ENCODE measurements around the gene STX17.

Gene STX17

DNA sequence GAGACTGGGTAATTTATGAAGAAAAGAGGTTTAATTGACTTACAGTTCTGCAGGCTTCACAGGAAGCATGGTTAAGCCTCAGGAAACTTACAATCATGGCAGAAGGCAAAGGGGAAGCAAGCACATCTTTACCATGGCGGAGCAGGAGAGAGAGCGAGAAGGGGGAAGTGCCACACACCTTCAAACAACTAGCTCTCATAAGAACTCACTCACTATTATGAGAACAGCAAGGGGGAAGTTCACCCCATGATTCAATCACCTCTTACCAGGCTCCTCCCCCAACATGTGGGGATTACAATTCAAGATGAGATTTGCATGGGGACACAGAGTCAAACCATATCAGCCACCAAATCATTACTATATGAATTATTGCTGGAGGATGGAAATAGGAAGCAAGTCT lies 30.3 kb upstream of the STX17 start:
- TF ChIP-seq, protein P1, sequence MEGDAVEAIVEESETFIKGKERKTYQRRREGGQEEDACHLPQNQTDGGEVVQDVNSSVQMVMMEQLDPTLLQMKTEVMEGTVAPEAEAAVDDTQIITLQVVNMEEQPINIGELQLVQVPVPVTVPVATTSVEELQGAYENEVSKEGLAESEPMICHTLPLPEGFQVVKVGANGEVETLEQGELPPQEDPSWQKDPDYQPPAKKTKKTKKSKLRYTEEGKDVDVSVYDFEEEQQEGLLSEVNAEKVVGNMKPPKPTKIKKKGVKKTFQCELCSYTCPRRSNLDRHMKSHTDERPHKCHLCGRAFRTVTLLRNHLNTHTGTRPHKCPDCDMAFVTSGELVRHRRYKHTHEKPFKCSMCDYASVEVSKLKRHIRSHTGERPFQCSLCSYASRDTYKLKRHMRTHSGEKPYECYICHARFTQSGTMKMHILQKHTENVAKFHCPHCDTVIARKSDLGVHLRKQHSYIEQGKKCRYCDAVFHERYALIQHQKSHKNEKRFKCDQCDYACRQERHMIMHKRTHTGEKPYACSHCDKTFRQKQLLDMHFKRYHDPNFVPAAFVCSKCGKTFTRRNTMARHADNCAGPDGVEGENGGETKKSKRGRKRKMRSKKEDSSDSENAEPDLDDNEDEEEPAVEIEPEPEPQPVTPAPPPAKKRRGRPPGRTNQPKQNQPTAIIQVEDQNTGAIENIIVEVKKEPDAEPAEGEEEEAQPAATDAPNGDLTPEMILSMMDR (IDR thresholded peaks at IDR 0.05; ENCODE audit: borderline replicate concordance, control extremely low read depth, extremely low read depth, insufficient read depth, missing control alignments) = no peak
- DNase-seq (ENCODE audit: low spot score) = no peak
- in situ Hi-C loops (cut with MboI; ENCODE audit: low sequenced_read_pairs, unreplicated experiment) = no loop called here

DNA sequence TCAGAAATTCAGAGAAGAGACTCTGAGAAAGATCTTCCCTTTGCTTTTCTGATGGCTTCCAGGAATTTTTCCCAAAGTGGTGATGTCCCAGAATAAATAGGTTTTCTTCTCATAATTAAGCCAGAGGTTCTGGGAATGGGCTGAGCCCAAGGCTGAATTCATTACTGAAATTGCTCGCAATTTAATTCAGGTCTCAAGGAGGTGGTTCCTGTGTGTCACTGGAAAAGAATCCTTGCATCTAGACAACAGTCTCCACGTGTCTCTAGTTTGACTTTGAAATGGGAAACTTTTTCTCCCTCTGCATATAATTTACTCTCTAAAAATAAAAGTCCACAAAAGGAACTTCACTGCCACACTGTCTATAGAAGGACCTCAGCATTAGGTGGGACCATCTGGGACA lies 27.8 kb upstream of the STX17 start:
- no peak for DNase-seq (ENCODE audit: low spot score)
- in situ Hi-C loops (cut with MboI; ENCODE audit: low sequenced_read_pairs, unreplicated experiment) = no loop called here
- TF ChIP-seq, protein P1 (IDR thresholded peaks at IDR 0.05; ENCODE audit: borderline replicate concordance, control extremely low read depth, extremely low read depth, insufficient read depth, missing control alignments) = no peak

DNA sequence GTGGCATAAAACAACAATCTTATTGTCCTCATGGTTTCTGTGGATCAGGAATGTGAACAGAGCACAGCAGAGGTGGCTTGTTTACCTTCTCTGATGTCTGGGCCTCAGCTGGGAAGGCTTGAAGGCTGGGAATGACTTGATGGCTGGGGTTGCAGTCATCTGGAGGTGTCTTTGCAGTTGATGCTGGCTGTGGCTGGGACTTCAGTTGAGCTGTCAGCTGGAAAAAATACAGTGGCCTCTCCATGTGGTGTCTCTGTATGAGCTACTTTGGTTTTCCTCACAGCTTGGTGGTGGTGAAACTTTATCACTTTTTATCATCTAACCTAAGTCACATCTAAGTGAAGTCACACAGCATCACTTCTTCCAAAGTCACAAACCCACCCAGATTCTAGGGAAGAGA lies 24.7 kb upstream of the STX17 start:
- DNase-seq (ENCODE audit: low spot score) = no peak
- in situ Hi-C loops (cut with MboI; ENCODE audit: low sequenced_read_pairs, unreplicated experiment) = no loop called here
- TF ChIP-seq, protein P1 (IDR thresholded peaks at IDR 0.05; ENCODE audit: borderline replicate concordance, control extremely low read depth, extremely low read depth, insufficient read depth, missing control alignments) = no peak

DNA sequence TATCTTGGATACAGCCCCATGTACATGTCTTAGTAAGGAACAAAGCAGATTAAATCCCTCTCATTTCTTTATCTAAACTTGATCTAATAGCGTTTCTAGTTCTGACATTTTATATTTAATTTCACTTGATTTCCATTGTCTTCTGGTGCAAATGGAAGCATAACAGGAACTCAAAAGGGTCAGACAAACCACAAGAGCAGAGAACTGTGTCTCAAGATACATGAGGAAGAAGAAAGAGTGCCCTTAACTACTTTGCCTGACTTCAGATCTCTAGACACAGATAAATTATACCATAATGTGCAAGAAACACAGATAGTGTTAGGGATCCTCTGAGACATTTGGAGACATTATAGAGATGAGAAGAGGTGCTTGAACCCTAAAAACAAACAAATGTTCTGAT lies 20.7 kb upstream of the STX17 start:
- DNase-seq (ENCODE audit: low spot score) = no peak
- TF ChIP-seq, protein P1 (IDR thresholded peaks at IDR 0.05; ENCODE audit: borderline replicate concordance, control extremely low read depth, extremely low read depth, insufficient read depth, missing control alignments) = no peak
- in situ Hi-C loops (cut with MboI; ENCODE audit: low sequenced_read_pairs, unreplicated experiment) = no loop called here

DNA sequence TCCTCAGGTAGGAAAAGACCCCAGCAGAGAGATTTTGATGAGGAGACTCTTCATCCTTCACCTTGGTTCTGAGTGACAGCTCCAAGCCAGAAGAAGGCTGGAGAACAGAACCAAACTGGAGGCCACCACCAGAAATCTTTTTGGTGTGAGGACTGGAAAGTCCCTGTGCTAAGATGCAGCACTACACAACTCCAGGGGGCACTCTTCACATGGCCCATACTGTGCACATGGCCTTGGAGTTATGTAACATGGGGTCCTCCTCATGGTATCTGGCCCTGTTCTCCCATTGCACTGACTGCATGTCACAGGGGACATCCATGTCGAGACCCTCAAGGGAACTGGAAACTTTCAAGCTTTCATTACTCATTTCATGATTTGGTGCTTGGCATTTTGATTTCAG lies 17.3 kb upstream of the STX17 start:
- DNase-seq (ENCODE audit: low spot score) = no peak
- in situ Hi-C loops (cut with MboI; ENCODE audit: low sequenced_read_pairs, unreplicated experiment) = no loop called here
- TF ChIP-seq, protein P1 (IDR thresholded peaks at IDR 0.05; ENCODE audit: borderline replicate concordance, control extremely low read depth, extremely low read depth, insufficient read depth, missing control alignments) = no peak

DNA sequence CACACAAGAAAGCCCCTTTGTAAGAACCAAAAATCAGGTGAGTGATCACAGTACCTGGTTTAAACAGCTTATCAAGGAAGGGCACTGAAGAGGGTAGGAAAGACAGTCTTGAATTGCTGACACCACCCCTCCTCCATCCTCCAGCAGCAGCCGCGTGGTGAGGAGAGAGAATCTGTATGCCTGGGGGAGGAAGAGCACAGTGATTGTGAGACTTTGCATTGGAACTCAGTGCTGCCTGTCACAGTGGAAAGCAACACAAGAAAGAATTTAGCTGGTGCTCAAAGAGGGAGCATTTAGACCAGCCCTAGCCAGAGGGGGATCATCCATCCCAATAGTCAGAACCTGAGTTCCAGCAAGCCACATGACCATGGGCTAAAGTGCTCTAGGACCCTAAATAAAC lies 11.6 kb upstream of the STX17 start:
- in situ Hi-C loops (cut with MboI; ENCODE audit: low sequenced_read_pairs, unreplicated experiment) = no loop called here

More for the DNA sequence above, 11.6 kb upstream of the STX17 start:
- no peak for DNase-seq (ENCODE audit: low spot score)
- TF ChIP-seq, protein P1 (IDR thresholded peaks at IDR 0.05; ENCODE audit: borderline replicate concordance, control extremely low read depth, extremely low read depth, insufficient read depth, missing control alignments) = no peak

Measured in GM13976 (cell line).